SH-SY5Y (cell line): ENCODE data around the gene UCP1.

Source experiments
- GATA2 ChIP-seq: IDR thresholded peaks from 2 replicates; pipeline ENCODE4 v1.6.1; 2011; ENCODE audit warnings: mild to moderate bottlenecking, low read depth, low read length
- GATA3 ChIP-seq: IDR thresholded peaks from 2 replicates; pipeline ENCODE4 v1.6.1; 2011; ENCODE audit warnings: low read depth, mild to moderate bottlenecking, low read length, moderate library complexity

DNA sequence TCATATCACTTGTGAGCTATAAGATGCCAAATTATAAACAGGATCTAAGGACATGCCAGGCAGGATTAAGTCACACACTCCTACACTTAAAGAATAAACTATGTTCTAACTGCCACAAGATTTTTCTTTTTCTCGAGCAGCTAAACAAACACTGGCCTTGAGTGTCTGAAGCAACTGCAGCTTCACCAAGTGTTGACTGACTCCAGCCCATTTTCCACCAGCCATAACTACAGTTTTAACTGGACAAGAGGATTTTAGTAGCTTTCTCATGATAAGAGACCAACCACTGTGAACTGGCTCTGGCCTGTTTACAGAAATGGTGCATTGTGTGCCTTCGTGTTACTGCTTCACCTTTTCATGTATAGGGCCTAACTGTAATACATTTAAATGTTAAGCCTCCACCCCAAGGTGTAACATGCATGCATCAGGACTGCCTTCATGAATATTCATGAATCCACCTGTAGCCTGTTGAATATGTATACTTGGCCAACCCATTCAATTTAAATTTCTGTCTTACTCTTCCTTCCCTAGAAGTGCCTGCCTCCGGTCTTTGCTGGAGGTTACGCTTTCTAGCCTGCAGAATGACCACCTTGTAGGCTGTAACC, 10.8 kb downstream of the UCP1 start:
- TF ChIP-seq GATA2: no peak
- no peak for TF ChIP-seq GATA3
